Mesothelial cell of epicardium (in vitro differentiated cells): ENCODE results near the gene MAGI2. TPM values are rescaled to one million over a fixed set of nuclear protein-coding genes. Genes with fewer than 3 reads are reported as not detected.

ENCODE experiments used
- DNase-seq, 2 experiments: peaks; one replicate each; pipeline ENCODE4 v3.0.0; 2021; ENCODE audit warnings: low spot score in 2 of 2; ENCODE audit not compliant: unreplicated experiment in 2 of 2
- H3K27ac Mint-ChIP-seq: 2 replicates; pipeline ENCODE4 v1.8.0; 2021; ENCODE audit warnings: mixed read lengths
- H3K27me3 Mint-ChIP-seq: 2 replicates; pipeline ENCODE4 v1.8.0; 2021; ENCODE audit warnings: low read depth, mixed read lengths
- H3K36me3 Mint-ChIP-seq: 2 replicates; pipeline ENCODE4 v1.8.0; 2021; ENCODE audit warnings: mixed read lengths
- H3K4me1 Mint-ChIP-seq: 2 replicates; pipeline ENCODE4 v1.8.0; 2021; ENCODE audit warnings: mixed read lengths
- H3K4me3 Mint-ChIP-seq: 2 replicates; pipeline ENCODE4 v1.8.0; 2021; ENCODE audit warnings: mild to moderate bottlenecking, moderate library complexity, mixed read lengths
- H3K9me3 Mint-ChIP-seq: 2 replicates; pipeline ENCODE4 v1.8.0; 2021; ENCODE audit warnings: mixed read lengths
- total RNA-seq: library from RNA; stranded (reverse); gene quantifications from 3 replicates; pipeline ENCODE4 v1.2.1, GENCODE V29; 2021
- TF ChIP-seq, protein P1 (sequence below): fragments of 200-600 bp; sonication (generic); IDR thresholded peaks from one replicate; pipeline ENCODE4 v1.5.0; 2021; ENCODE audit warnings: antibody characterized with exemption; ENCODE audit not compliant: unreplicated experiment

The MAGI2 gene
- total RNA-seq, 1 donor from 2014 or later = 38.4 TPM

DNA sequence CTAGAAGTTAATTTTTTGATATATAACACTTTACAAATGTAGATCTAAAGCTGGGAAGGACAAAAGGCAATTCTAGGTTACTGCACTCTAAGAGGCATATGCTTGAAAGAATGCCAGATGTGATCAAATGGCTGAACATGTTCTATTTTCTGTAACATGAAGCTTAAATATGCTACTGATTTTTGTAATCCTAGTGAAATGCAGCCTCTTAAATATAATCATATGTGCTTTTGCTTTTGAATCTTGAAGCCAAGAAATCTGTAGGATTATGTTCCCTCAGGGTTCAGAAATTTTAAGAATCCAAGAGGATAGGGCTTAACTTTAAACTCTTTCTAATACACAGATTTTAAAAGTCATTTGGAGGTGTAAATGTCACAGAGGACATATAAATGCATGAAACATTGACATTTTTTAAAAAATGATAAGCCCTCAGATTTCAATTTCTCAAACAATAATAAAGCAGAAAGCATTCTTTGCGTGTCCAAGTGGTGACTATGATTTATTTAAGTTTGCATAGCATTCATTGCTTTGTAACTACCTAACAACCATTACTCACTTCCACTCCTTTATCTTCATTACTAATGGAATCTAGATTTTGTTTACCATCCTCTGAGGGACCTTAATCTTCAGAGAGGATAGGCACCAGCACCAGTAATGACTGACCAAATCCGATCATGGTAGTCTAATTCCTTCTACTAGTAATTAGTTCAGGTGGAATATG is 170.4 kb downstream of the MAGI2 start:
- Mint-ChIP-seq H3K4me3 (no peak overlapping the region), H3K27ac (peak overlapping the region; percentile 83), H3K4me1 (peaks cover 57% of the 10 kb centered on the region), H3K27me3 (no peaks in the 10 kb centered on the region), H3K36me3 (peaks cover 1% of the 10 kb centered on the region), H3K9me3 (peaks cover 4% of the 10 kb centered on the region)
- no peak for DNase-seq
- TF ChIP-seq, protein P1, sequence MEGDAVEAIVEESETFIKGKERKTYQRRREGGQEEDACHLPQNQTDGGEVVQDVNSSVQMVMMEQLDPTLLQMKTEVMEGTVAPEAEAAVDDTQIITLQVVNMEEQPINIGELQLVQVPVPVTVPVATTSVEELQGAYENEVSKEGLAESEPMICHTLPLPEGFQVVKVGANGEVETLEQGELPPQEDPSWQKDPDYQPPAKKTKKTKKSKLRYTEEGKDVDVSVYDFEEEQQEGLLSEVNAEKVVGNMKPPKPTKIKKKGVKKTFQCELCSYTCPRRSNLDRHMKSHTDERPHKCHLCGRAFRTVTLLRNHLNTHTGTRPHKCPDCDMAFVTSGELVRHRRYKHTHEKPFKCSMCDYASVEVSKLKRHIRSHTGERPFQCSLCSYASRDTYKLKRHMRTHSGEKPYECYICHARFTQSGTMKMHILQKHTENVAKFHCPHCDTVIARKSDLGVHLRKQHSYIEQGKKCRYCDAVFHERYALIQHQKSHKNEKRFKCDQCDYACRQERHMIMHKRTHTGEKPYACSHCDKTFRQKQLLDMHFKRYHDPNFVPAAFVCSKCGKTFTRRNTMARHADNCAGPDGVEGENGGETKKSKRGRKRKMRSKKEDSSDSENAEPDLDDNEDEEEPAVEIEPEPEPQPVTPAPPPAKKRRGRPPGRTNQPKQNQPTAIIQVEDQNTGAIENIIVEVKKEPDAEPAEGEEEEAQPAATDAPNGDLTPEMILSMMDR = no peak

DNA sequence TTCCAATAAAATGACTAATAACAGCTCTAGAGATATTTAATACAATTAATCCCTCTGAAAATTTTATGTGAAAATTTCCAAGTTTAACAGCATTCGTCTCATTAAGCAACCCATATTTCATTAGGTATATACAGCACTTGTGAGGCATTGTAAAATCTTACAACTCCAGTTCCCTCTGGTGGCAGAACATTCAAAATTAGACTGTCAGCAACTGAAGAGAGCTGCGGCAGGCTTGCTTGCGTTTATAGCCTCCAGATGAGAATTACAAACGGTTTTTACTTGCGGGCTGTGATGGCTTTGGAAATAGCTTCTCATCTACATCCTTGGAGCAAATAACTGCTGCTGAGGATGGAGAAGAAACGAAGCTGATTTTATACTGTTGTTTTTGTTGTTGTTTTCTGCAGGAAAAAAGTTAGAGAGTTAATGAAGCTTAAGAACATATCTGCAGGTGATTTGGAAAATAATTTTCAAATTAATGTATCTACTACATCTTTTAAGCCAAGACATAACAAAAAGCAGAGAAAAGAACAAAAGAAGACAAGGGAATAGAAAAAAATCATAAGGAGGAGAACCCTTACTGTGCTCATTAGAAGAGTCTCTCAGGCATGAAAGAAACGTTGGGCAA is 171.3 kb downstream of the MAGI2 start:
- peaks cover 57% of the 10 kb centered on the region for H3K4me1 Mint-ChIP-seq
- TF ChIP-seq, protein P1 = no peak
- H3K27me3 Mint-ChIP-seq = no peaks in the 10 kb centered on the region
- peaks cover 2% of the 10 kb centered on the region for H3K36me3 Mint-ChIP-seq
- peaks cover 4% of the 10 kb centered on the region for H3K9me3 Mint-ChIP-seq
- H3K27ac Mint-ChIP-seq = peak overlapping the region; percentile 86
- no peak for DNase-seq
- peak overlapping the region; percentile 13 for H3K4me3 Mint-ChIP-seq

DNA sequence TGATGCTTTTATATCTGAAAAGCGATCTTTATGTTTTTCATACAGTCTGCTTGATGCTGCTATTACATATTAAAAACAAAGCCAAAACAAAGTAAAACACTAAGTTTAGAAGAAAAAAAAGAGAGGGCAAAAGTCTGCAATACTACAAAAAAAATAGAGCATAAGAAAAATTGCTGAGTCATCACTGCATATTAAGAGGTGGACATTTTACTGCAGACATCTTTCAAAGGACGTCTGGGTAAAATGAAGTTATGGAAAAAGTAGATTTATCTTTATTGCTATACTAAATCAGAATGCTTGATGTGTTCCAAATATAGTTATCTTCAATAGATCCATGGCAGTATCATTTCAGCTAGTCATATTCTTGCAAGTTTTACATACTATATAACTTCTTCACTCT is 172.0 kb downstream of the MAGI2 start:
- H3K4me3 Mint-ChIP-seq = no peak overlapping the region
- peaks cover 2% of the 10 kb centered on the region for H3K36me3 Mint-ChIP-seq
- H3K27me3 Mint-ChIP-seq = no peaks in the 10 kb centered on the region
- no peak for DNase-seq
- H3K27ac Mint-ChIP-seq = peak overlapping the region; percentile 89
- peaks cover 54% of the 10 kb centered on the region for H3K4me1 Mint-ChIP-seq
- peaks cover 4% of the 10 kb centered on the region for H3K9me3 Mint-ChIP-seq
- TF ChIP-seq, protein P1 = no peak

DNA sequence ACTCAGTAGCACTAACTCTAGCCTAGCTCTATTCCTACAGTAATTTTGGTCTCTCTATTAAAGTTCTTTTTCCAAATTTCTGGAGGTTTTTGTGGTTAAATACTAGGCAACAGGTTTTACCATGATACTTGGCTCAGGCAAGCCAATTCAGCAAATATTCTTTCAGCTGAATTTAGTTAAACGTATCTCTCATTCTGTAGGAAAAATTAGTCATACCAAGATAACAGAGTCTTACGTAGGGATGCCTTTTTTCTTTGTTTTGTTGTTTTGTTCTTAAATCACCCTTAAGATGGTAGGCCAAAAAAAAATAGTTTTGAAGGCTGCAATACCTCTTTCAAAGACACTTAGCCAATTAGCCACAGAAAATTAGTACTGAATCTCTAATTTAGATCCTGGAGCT is 180.5 kb downstream of the MAGI2 start:
- no peak overlapping the region for H3K27ac Mint-ChIP-seq
- no peak for DNase-seq
- no peaks in the 10 kb centered on the region for H3K27me3 Mint-ChIP-seq
- peaks cover 9% of the 10 kb centered on the region for H3K36me3 Mint-ChIP-seq
- H3K9me3 Mint-ChIP-seq = peaks cover 23% of the 10 kb centered on the region
- peaks cover 26% of the 10 kb centered on the region for H3K4me1 Mint-ChIP-seq
- H3K4me3 Mint-ChIP-seq = no peak overlapping the region
- TF ChIP-seq, protein P1 = no peak

DNA sequence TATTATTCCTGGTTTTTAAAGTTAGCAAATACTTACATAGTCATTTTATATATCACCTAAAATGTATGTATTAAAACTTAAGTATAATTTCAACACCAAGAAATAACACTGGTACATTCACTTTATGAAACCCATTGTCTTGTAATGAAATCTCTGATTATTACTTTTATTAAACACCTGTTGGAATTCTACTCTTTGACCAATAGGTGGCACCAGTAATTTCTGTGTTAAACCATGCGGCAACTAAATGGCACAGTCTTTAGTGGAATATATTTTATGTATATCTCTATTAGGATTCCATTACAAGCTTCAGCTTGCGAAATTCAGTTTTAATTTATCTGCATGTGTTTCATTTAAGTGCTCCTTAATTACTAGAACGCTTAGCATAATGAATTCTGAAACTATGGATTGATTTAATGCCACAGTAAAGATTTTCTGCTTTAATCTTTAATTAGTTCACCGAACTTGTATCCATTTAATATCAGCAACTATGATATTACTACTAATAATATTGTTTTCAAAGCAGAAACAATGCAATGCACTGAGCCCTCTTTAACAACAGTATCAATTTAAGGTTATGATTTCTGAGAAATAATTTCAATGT is 181.3 kb downstream of the MAGI2 start:
- Mint-ChIP-seq H3K36me3 (peaks cover 9% of the 10 kb centered on the region), H3K4me3 (no peak overlapping the region), H3K27me3 (no peaks in the 10 kb centered on the region), H3K4me1 (peaks cover 26% of the 10 kb centered on the region), H3K27ac (no peak overlapping the region), H3K9me3 (peaks cover 23% of the 10 kb centered on the region)
- TF ChIP-seq, protein P1 = peak; percentile 85
- no peak for DNase-seq
